Spinal cord (tissue), 10 donors: ENCODE data around the gene MRPL49. TPM values are rescaled to one million over a fixed set of nuclear protein-coding genes. Genes with fewer than 3 reads are reported as not detected.

Source experiments
- DNase-seq, 6 donors: peaks; one replicate each; pipeline versions ENCODE4 v3.0.0 to v3.0.0-alpha.2; 2013 to 2015; ENCODE audit warnings: low spot score in 6 of 6, low read depth in 4 of 6
- H3K27ac ChIP-seq: one replicate; pipeline ENCODE4 v1.5.1; 2013; ENCODE audit warnings: low read depth, low read length, control low read depth
- H3K27me3 ChIP-seq: one replicate; pipeline ENCODE4 v1.6.1; 2013; ENCODE audit warnings: low read length; ENCODE audit not compliant: control insufficient read depth, insufficient read depth
- H3K36me3 ChIP-seq: one replicate; pipeline ENCODE4 v1.6.1; 2013; ENCODE audit warnings: low read length; ENCODE audit not compliant: control insufficient read depth, insufficient read depth
- H3K4me1 ChIP-seq: one replicate; pipeline ENCODE4 v1.6.1; 2013; ENCODE audit warnings: low read length; ENCODE audit not compliant: control insufficient read depth, insufficient read depth
- H3K4me3 ChIP-seq: one replicate; pipeline ENCODE4 v1.5.1; 2013; ENCODE audit warnings: low read depth, low read length, control low read depth
- H3K9me3 ChIP-seq: one replicate; pipeline ENCODE4 v1.6.1; 2013; ENCODE audit warnings: low read length; ENCODE audit not compliant: control insufficient read depth, insufficient read depth
- WGBS: methylation state at CpG from one replicate; pipeline ENCODE4 v1.1.5; 2013; ENCODE audit warnings: missing lambda C conversion rate; ENCODE audit not compliant: insufficient coverage; 5-methylcytosine and 5-hydroxymethylcytosine counted together
- polyA plus RNA-seq, 2 donors: library from polyadenylated mRNA; unstranded; fragments of 120-200 nt; gene quantifications; one replicate each; pipeline ENCODE4 v1.2.1, GENCODE V29; 2013; ENCODE audit not compliant: insufficient read length in 2 of 2
- total RNA-seq, 2 donors: library from RNA; depleted of rRNA in 1 of 2; stranded (reverse); fragments of 120-200 nt in 1 of 2; fragments of >200 nt in 1 of 2; gene quantifications; one replicate each; pipeline versions ENCODE4 v1.2.3 to v1.2.4, GENCODE V29; 2013 to 2014
- donor health status: healthy.

The MRPL49 gene
- total and polyA plus RNA-seq, 4 donors, result 36.7 to 55.3 (median 43.8) TPM

DNA sequence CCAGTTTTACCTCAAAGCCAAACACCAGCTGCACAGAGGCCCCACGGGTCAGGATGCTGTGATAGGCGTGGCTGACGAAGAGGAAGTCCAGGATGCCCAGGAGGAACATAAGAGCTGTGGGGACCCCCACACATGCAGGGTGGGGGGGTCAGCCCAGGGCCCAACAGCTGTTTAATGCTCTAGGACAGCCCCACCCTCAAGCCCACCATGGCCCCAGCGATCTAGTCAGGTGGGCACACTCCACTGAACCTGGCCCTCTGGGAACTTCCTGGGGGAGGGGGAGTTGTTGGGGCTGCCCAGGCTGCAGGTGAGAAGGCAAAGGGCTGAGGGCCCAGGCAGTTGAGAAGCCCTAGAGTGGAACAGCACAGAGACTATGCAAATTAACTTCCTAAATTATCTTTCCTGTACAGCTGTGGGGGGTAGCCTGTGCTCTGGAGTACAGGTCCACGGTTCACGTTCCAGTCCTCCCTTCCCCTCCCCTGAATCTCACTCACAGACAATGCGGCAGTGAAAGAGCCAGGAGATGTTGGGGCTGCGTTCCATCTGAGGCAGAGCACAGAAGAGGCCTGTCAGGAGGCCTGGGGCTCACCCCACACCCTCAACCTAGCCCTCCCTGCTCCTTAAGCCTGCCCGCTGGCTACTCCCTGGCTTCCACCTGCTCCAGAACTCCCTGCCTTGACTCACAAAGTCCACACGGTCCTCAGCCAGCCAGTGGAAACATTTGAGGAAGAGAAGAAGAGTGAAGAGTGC, 10.3 kb downstream of the MRPL49 start:
- 89% methylated on average over 7 of the region's 10 CpGs for WGBS
- Histone ChIP-seq H3K4me3 (no peak overlapping the region), H3K4me1 (peaks cover 32% of the 10 kb centered on the region), H3K36me3 (peaks cover 62% of the 10 kb centered on the region), H3K9me3 (no peaks in the 10 kb centered on the region), H3K27ac (no peak overlapping the region), H3K27me3 (no peaks in the 10 kb centered on the region)
- DNase-seq, result no peak

DNA sequence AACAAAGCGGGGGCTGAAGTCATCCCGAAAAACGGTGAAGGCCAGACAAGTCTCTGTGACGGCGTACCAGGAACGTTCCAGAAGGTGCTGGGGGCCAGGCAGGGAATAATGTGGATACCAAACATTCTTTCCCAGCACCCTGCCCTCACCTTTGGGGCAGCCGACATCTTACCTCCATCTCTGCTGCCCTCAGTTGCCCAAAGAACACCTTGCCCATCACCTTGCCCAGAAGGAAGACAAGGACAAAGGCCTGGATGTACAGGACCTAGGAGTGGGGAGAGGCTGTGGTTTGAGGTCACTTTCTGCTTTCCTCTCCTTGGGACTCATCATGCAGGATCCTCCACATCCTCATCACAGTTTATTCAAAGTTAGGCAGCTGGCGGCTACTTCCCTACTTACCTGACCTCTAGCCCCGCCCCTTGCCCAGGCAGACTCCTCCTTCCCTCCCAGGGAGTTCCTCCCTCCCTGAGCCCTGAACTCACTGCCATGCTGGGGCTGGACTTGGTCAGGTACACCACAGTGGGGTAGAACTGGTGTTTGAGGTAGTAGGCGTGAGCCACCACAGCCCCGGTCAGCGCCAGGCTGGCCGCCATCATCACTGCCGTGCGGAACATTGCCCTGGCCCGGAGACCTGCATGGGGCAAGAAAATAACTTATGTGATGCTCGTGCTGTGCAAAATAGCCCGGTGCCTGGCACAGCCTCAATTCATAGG, 11.0 kb downstream of the MRPL49 start:
- Histone ChIP-seq H3K9me3 (no peaks in the 10 kb centered on the region), H3K27ac (no peak overlapping the region), H3K4me1 (peaks cover 32% of the 10 kb centered on the region), H3K4me3 (peak overlapping the region; percentile 95), H3K36me3 (peaks cover 55% of the 10 kb centered on the region), H3K27me3 (no peaks in the 10 kb centered on the region)
- WGBS, result 62% methylated on average over 14 of the region's 18 CpGs
- DNase-seq, result no peak

DNA sequence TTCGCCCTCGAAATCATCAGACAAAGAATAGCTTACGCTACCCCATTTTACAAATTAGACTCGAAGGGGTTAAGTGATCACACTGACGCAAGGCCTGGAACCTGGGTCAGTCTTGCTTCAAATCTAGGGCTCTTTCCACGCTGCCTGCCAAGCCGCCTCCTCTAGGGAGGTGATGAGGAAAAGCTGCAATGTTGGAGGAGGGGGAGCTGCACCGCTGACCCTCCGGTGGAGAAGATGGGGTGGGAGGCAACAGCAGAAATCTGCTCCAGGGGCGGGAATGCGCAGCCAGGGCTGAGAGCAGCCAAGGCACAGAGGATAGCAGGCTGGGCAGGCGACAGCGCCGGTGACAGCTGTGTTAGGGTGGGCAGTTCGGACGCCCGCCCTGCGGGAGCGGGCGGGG, 11.6 kb downstream of the MRPL49 start:
- Histone ChIP-seq H3K4me1 (peaks cover 32% of the 10 kb centered on the region), H3K27ac (peak overlapping the region; percentile 100), H3K36me3 (peaks cover 49% of the 10 kb centered on the region), H3K9me3 (no peaks in the 10 kb centered on the region), H3K4me3 (peak overlapping the region; percentile 95), H3K27me3 (no peaks in the 10 kb centered on the region)
- 2% methylated on average over 17 of the region's 20 CpGs for WGBS
- no peak for DNase-seq

DNA sequence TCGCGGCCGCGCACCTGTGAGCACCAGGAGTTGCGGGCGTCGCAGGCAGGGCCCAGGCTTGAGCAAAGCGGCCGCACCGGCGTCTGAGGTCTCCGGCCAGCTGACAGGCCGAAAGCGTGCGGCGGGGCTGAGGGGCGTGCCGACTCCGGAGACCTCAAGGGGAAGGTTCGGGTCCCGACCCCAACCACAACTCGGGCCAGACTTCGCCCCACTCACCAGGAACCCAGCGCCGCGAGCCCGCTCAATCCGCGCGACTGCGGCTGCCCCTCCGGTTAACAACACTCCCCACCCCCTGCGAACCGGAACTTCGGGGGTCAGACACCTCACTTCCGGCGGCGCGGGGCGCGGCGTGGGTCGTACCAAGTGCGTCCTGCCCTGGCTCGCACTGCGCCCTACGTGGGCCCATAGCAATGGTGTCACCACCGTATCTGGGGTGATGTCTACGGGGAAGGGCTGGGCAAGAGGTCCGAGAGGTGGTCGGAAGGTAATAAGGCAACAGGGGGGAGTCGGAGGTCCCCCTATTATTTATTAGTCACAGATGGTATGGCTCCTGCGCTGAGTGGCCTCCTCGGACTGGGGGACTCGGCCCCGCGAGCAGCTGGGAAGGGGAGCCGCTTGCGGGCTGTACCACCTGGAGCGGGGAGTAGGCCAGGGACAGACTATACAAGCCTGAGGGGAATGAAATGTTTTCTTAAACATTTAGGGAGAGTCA, 12.3 kb downstream of the MRPL49 start, which contains the start of gene SYVN1:
SYVN1 (minus strand) TSS at position 280 of the 712 bp plus-strand sequence. CDS start 918 bp downstream, outside the sequence.
- WGBS, result 0% methylated on average over 59 of the region's 60 CpGs
- H3K27ac ChIP-seq, result peak within 1 kb of the TSS; percentile 100
- H3K4me3 ChIP-seq, result peak within 1 kb of the TSS; percentile 95
- no peaks in the 10 kb centered on the region for H3K27me3 ChIP-seq
- no peaks in the 10 kb centered on the region for H3K9me3 ChIP-seq
- DNase-seq, result peak in 4 of 6 donors; percentile 87 to 98 (median 96)
- peaks cover 32% of the 10 kb centered on the region for H3K4me1 ChIP-seq
- H3K36me3 ChIP-seq, result peaks cover 43% of the 10 kb centered on the region

DNA sequence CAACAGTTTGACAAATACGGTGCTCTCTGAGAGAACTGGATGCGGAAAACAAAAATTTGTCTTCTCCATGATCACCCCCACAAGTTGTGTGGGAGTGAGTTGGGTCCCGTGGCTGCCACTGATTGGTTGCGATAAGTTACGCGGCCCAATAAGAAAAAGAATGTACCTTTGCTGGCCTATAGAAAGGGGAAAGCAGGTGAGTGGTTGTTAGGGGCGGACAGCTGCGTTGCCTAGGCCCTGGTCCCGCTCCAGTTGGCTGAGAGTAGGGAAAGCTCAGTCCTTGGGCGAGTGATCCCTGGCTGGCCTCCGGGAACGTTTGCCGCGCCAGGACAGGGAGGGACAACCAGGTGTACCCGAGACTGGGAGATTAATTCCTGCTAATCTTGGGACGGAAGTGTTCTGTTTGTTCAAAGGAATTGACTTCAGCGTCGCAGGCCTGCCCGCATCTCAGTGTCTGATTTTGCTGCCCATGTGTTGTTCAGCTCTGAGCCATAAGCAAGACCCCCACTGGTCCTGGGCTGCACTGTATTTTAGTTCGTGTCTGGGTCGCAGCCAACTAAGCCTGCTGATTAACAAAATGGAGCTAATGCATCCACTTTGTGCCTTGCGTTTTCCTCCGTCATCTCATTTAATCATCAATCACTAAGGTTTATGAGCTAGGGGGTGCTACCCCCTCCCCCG, 13.0 kb downstream of the MRPL49 start:
- Histone ChIP-seq H3K27ac (peak overlapping the region; percentile 100), H3K36me3 (peaks cover 36% of the 10 kb centered on the region), H3K27me3 (no peaks in the 10 kb centered on the region), H3K4me3 (peak overlapping the region; percentile 95), H3K9me3 (no peaks in the 10 kb centered on the region), H3K4me1 (peaks cover 32% of the 10 kb centered on the region)
- DNase-seq, result peak; percentile 84 to 99 (median 94)
- under 1% methylated on average over 22 of the region's 24 CpGs for WGBS

DNA sequence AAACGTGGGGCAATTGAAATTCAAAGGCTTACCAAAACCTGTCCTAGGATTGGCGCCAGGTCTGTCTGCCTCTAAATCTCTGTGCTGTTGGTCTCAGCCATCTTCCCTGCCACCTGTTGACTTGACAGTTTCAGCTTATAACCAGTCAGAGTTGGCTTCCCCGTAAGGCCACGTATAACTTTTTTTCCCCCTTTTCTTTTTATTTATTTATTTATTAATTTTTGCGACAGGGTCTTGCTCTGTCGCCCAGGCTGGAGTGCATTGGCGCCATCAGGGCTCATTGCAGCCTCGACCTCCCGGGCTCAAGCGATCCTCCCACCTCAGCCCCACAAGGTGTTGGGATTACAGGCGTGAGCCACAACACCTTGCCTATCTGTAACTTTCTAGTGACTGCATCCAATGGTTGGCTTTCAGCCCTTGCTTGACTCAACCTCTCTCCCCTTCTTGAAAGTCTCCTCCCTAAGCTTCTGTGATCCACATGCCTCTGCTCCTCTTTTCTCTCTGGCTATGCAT, 13.6 kb downstream of the MRPL49 start:
- H3K4me3 ChIP-seq, result peak overlapping the region; percentile 95
- H3K36me3 ChIP-seq, result peaks cover 30% of the 10 kb centered on the region
- no peaks in the 10 kb centered on the region for H3K27me3 ChIP-seq
- 50% methylated on average over 9 of the region's 11 CpGs for WGBS
- peaks cover 32% of the 10 kb centered on the region for H3K4me1 ChIP-seq
- H3K27ac ChIP-seq, result peak overlapping the region; percentile 100
- no peak for DNase-seq
- no peaks in the 10 kb centered on the region for H3K9me3 ChIP-seq

DNA sequence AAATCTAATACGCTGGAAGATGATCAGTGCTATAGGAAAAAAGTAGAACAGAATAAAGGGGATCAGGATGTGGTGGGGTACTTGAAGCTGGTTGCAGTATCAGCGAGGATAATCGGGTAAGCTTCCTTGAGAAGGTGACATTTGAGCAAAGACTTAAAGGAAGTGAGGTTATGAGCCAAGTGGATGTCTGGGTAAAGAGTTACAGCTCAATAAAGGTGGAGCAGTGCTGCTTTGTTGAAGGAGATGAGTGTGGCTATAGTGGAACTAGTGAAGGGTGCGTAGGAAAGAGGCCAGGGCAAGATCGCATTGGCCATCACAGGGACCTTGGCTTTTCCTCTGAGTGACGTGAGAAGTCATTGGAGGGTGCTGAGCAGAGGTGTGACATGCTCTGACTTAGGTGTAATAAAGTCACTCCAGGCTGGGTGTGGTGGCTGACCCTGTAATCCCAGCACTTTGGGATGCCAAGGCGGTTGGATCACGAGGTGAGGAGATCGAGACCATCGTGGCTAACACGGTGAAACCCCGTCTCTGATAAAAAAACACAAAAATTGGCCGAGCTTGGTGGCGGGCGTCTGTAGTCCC, 14.5 kb downstream of the MRPL49 start:
- H3K4me1 ChIP-seq, result peaks cover 32% of the 10 kb centered on the region
- H3K27me3 ChIP-seq, result peaks cover under 1% of the 10 kb centered on the region
- H3K27ac ChIP-seq, result no peak overlapping the region
- WGBS, result 91% methylated on average over 15 of the region's 15 CpGs
- no peak overlapping the region for H3K4me3 ChIP-seq
- no peak for DNase-seq
- H3K36me3 ChIP-seq, result peaks cover 21% of the 10 kb centered on the region
- no peaks in the 10 kb centered on the region for H3K9me3 ChIP-seq

DNA sequence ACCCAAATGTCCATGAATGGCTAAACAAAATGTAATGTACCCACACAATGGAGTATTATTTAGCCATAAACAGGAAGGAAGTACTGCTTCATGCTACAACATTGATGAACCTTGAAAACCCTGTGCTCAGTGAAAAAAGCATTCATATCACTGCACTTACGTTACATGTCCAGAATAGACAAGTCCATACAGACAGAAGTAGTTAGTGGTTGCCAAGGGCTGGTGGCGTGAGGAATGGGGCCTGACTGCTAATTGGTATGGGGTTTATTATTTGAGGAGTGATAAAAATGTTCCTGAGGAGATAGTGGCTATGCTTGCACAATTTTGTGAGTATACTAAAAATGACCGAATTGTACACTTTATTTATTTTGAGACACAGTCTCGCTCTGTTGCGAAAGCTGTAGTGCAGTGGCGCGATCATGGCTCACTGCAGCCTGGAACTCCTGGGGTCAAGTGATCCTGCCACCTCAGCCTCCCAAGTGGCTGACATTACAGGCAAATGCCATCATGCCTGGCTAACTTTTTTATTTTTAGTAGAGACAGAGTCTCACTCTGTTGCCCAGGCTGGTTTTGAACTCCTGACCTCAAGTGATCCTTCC, 19.9 kb downstream of the MRPL49 start:
- Histone ChIP-seq H3K9me3 (no peaks in the 10 kb centered on the region), H3K4me1 (no peaks in the 10 kb centered on the region), H3K27ac (no peak overlapping the region), H3K4me3 (no peak overlapping the region), H3K27me3 (peaks cover 3% of the 10 kb centered on the region), H3K36me3 (no peaks in the 10 kb centered on the region)
- DNase-seq, result no peak
- 86% methylated on average over 6 of the region's 7 CpGs for WGBS
